GM10266 (cell line): ENCODE results near the gene METTL16.
"Not testable (repeated sequence)": the region's sequence is repeated elsewhere in the genome, so short reads cannot be mapped to it uniquely, and the experiment has no call there.

Experiments
- DNase-seq: peaks from one replicate; pipeline ENCODE4 v3.0.0; 2012; ENCODE audit errors: extremely low spot score
- CTCF ChIP-seq: IDR thresholded peaks from 2 replicates; pipeline ENCODE4 v1.5.1; 2012; ENCODE audit warnings: mild to moderate bottlenecking, low read depth; ENCODE audit not compliant: control insufficient read depth, insufficient read depth; ENCODE audit errors: missing control alignments

Gene METTL16

GRCh38 chr17:2511462-2512369 lies at the start of gene METTL16:
TSS of gene METTL16 (minus strand) at chr17:2511888. CDS start at chr17:2502331, 9,557 bp downstream.
- no peak for TF ChIP-seq CTCF
- DNase-seq, result peak; percentile 98

- TF ChIP-seq CTCF, result no peak
- no peak for DNase-seq
Measured at GRCh38 chr17:2560658-2561057, 49.0 kb upstream of the METTL16 start.

GRCh38 chr17:2551928-2552327 lies 40.2 kb upstream of the METTL16 start:
- no peak for DNase-seq
- no peak for TF ChIP-seq CTCF

- no peak for DNase-seq
- no peak for TF ChIP-seq CTCF
Measured at GRCh38 chr17:2551493-2551892, 39.8 kb upstream of the METTL16 start.

- no peak for DNase-seq
Measured at GRCh38 chr17:2549392-2550211, 37.9 kb upstream of the METTL16 start.

GRCh38 chr17:2548026-2548425 lies 36.3 kb upstream of the METTL16 start:
- DNase-seq, result not testable (repeated sequence)

More at GRCh38 chr17:2549392-2550211, 37.9 kb upstream of the METTL16 start:
- no peak for TF ChIP-seq CTCF

GRCh38 chr17:2547176-2547575 lies 35.5 kb upstream of the METTL16 start:
- TF ChIP-seq CTCF, result no peak
- no peak for DNase-seq
